Sigmoid colon (tissue), 4 donors: ENCODE data around the gene KIRREL3.

Experiments
- POLR2A ChIP-seq, 2 donors: fragments of 450-650 bp; IDR thresholded peaks; one replicate each; pipeline ENCODE4 v1.6.1; 2016; ENCODE audit warnings: antibody characterized with exemption in 2 of 2, mild to moderate bottlenecking in 2 of 2, moderate library complexity in 2 of 2
- POLR2AphosphoS5 ChIP-seq, 4 donors: sonication (generic); formaldehyde crosslinking; IDR thresholded peaks; one replicate each; pipeline ENCODE4 v1.6.1; 2017; ENCODE audit warnings: antibody characterized with exemption in 4 of 4
- TF ChIP-seq, protein P1 (sequence below), 4 experiments: fragments of 450-650 bp in 3 of 4; fragments of 200-600 bp in 1 of 4; IDR thresholded peaks; one replicate each; pipeline ENCODE4 v1.5.1; 2016 to 2019; ENCODE audit warnings: antibody characterized with exemption in 4 of 4, mild to moderate bottlenecking in 3 of 4, moderate library complexity in 2 of 4

DNA sequence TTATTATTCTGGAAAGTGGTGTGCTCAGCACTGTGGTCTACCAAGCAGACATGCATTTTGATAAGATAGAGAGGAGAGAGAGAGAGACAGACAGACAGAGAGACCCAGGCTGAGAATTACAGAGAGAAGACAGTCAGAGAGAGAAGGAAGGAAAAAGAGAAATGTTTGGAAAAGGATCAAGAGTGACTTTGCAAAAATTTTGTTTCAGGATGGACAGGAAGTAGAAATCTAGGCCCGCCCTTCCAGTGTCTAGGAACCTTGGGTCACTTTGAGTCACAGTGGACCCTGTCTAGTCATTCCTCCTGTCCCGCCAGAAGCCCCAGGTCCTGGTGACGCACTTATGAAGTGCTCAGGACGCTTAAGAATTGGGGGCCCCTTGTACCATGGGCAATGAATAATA, 478.4 kb downstream of the KIRREL3 start:
- TF ChIP-seq, protein P1, sequence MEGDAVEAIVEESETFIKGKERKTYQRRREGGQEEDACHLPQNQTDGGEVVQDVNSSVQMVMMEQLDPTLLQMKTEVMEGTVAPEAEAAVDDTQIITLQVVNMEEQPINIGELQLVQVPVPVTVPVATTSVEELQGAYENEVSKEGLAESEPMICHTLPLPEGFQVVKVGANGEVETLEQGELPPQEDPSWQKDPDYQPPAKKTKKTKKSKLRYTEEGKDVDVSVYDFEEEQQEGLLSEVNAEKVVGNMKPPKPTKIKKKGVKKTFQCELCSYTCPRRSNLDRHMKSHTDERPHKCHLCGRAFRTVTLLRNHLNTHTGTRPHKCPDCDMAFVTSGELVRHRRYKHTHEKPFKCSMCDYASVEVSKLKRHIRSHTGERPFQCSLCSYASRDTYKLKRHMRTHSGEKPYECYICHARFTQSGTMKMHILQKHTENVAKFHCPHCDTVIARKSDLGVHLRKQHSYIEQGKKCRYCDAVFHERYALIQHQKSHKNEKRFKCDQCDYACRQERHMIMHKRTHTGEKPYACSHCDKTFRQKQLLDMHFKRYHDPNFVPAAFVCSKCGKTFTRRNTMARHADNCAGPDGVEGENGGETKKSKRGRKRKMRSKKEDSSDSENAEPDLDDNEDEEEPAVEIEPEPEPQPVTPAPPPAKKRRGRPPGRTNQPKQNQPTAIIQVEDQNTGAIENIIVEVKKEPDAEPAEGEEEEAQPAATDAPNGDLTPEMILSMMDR (IDR thresholded peaks at IDR 0.05), result no peak
- TF ChIP-seq POLR2A (IDR thresholded peaks at IDR 0.05) (no peak), POLR2AphosphoS5 (IDR thresholded peaks at IDR 0.05) (no peak)
